Body of pancreas (tissue), 4 donors: Measurements from ENCODE around the gene COBL. TPM values are rescaled to one million over a fixed set of nuclear protein-coding genes. Genes with fewer than 3 reads are reported as not detected.

Experiments
- ATAC-seq: fragments of 150-250 bp; one replicate; pipeline ENCODE4 v1.9.1; 2016
- DNase-seq, 4 donors: peaks; one replicate each; pipeline ENCODE4 v3.0.0-alpha.2; 2019
- H3K27ac ChIP-seq, 4 donors: fragments of 200-600 bp; sonication (generic); 1 replicate in 3 of 4; 2 replicates in 1 of 4; pipeline versions ENCODE4 v1.5.1 to v1.6.1; 2016 to 2019; ENCODE audit warnings: mild to moderate bottlenecking in 1 of 4, mixed read lengths in 1 of 4, moderate library complexity in 1 of 4
- H3K27me3 ChIP-seq, 2 donors: fragments of 200-600 bp; sonication (generic); one replicate each; pipeline ENCODE4 v1.6.0; 2016; ENCODE audit warnings: mild to moderate bottlenecking in 1 of 2
- H3K36me3 ChIP-seq, 2 donors: fragments of 200-600 bp; sonication (generic); replicated peaks in 1 of 2; 2 replicates each; pipeline ENCODE4 v1.5.1; 2016; ENCODE audit warnings: low read depth in 2 of 2; ENCODE audit not compliant: insufficient read depth in 1 of 2
- H3K4me1 ChIP-seq: fragments of 200-600 bp; sonication (generic); one replicate; pipeline ENCODE4 v1.6.0; 2016
- H3K4me3 ChIP-seq, 2 donors: fragments of 200-600 bp; sonication (generic); 1 replicate in 1 of 2; 2 replicates in 1 of 2; pipeline ENCODE4 v1.5.1; 2016 to 2019
- H3K9me3 ChIP-seq, 3 donors: fragments of 200-600 bp; sonication (generic); 1 replicate in 2 of 3; 2 replicates in 1 of 3; pipeline ENCODE4 v1.5.1; 2016
- CTCF ChIP-seq, 7 experiments: fragments of 450-650 bp in 4 of 7; fragments of 200-600 bp in 3 of 7; sonication (generic) in 3 of 7; IDR thresholded peaks; one replicate each; pipeline ENCODE4 v1.5.1; 2016 to 2019; ENCODE audit warnings: antibody characterized with exemption in 7 of 7
- POLR2A ChIP-seq, 3 donors: fragments of 450-650 bp; IDR thresholded peaks; one replicate each; pipeline ENCODE4 v1.6.1; 2016; ENCODE audit warnings: antibody characterized with exemption in 3 of 3, mild to moderate bottlenecking in 2 of 3
- WGBS, 2 donors: methylation state at CpG; one replicate each; pipeline ENCODE4 v1.1.5; 2017; 5-methylcytosine and 5-hydroxymethylcytosine counted together
- intact Hi-C: fragments of 100-400 bp; cut with DNase I; formaldehyde crosslinking; loops from one replicate; pipeline ENCODE4 v1.15.1; 2023
- total RNA-seq, 2 donors: library from RNA; depleted of rRNA; stranded (reverse); fragments of >200 nt; gene quantifications; one replicate each; pipeline ENCODE4 v1.1.0, GENCODE V29; 2016

Gene COBL
- total RNA-seq, 2 donors from 2014 or later = 22.3 to 25.4 TPM

- no peak overlapping the region for H3K27ac ChIP-seq
- intact Hi-C loops = no loop called here
- TF ChIP-seq POLR2A (IDR thresholded peaks at IDR 0.05) = no peak
- TF ChIP-seq CTCF (IDR thresholded peaks at IDR 0.05) = no peak
- DNase-seq (peak in 2 of 4 donors; percentile 29 to 62), ATAC-seq (no peak)
- H3K36me3 ChIP-seq = no peaks in the 10 kb centered on the region
- WGBS, 2 donors = 72 to 86% methylated on average over 3 of the region's 3 CpGs
- H3K9me3 ChIP-seq = no peaks in the 10 kb centered on the region
- H3K4me3 ChIP-seq = no peak overlapping the region
- H3K4me1 ChIP-seq = peaks cover 6% of the 10 kb centered on the region
- H3K27me3 ChIP-seq = no peaks in the 10 kb centered on the region
These were observed 193.1 kb downstream of the COBL start for GRCh38 chr7:51123322-51124019.

DNA sequence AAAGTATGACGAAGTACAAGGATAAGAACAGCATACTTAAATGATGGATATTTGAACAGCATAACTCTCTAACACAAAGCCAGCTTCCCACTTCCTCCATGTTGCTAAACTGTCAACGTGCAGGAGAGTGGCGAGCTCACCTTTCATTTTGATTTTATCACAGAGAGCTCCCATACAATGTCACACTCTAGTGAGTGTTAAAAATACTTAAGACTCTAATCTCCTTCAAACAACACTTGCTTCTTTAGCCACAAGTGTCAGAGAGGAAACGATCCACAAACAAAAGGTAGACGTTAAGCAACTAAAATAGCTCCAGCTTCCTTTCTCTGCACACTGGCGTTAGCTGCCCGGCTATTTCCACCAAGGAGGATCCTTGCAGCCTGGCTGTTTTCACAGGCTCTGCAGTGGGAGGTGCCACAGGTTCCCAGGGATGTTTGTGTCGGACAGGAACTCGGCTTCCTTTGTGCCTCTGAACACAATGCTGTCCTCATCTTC, 194.6 kb downstream of the COBL start:
- Histone ChIP-seq H3K27ac (peak overlapping the region; percentile 26 to 59 (median 54)), H3K27me3 (no peaks in the 10 kb centered on the region), H3K36me3 (no peaks in the 10 kb centered on the region), H3K4me3 (no peak overlapping the region), H3K4me1 (peaks cover 6% of the 10 kb centered on the region), H3K9me3 (no peaks in the 10 kb centered on the region)
- intact Hi-C loops = no loop called here
- ATAC-seq (peak; percentile 80), DNase-seq (peak; percentile 32 to 65 (median 50))
- TF ChIP-seq POLR2A (IDR thresholded peaks at IDR 0.05) (peak in 2 of 3 donors; percentile 10 to 12), CTCF (IDR thresholded peaks at IDR 0.05) (peak in 3 of 7 experiments; percentile 15 to 32 (median 28))
- 13 to 19% methylated on average over 9 of the region's 9 CpGs for whole genome bisulfite sequencing, 2 donors

- Histone ChIP-seq H3K36me3 (no peaks in the 10 kb centered on the region), H3K9me3 (no peaks in the 10 kb centered on the region), H3K4me3 (no peak overlapping the region), H3K27ac (peak overlapping the region in 3 of 4 donors; percentile 26 to 55 (median 54)), H3K4me1 (peaks cover 6% of the 10 kb centered on the region), H3K27me3 (no peaks in the 10 kb centered on the region)
- TF ChIP-seq POLR2A (IDR thresholded peaks at IDR 0.05) (no peak), CTCF (IDR thresholded peaks at IDR 0.05) (no peak)
- intact Hi-C loops = no loop called here
- DNase-seq (no peak), ATAC-seq (no peak)
- 85 to 87% methylated on average over 5 of the region's 5 CpGs for WGBS, 2 donors
These were observed 195.4 kb downstream of the COBL start for GRCh38 chr7:51121036-51121790.

- 83 to 100% methylated on average over 4 of the region's 4 CpGs for WGBS, 2 donors
- H3K9me3 ChIP-seq = no peaks in the 10 kb centered on the region
- H3K27me3 ChIP-seq = no peaks in the 10 kb centered on the region
- peaks cover 6% of the 10 kb centered on the region for H3K4me1 ChIP-seq
- no peak overlapping the region for H3K27ac ChIP-seq
- ATAC-seq (no peak), DNase-seq (no peak)
- H3K4me3 ChIP-seq = no peak overlapping the region
- intact Hi-C loops = no loop called here
- TF ChIP-seq CTCF (IDR thresholded peaks at IDR 0.05) = no peak
- no peak for TF ChIP-seq POLR2A (IDR thresholded peaks at IDR 0.05)
- H3K36me3 ChIP-seq = no peaks in the 10 kb centered on the region
These were observed 198.0 kb downstream of the COBL start for GRCh38 chr7:51118628-51119027.
